G401 (cell line): Measurements from ENCODE around the gene BABAM2. TPM values are rescaled to one million over a fixed set of nuclear protein-coding genes. Genes with fewer than 3 reads are reported as not detected.
"Not testable (repeated sequence)": the region's sequence is repeated elsewhere in the genome, so short reads cannot be mapped to it uniquely, and the experiment has no call there.

Experiments
- DNase-seq: peaks from one replicate; pipeline ENCODE4 v3.0.0-alpha.2; 2015; ENCODE audit warnings: low spot score
- in situ Hi-C: cut with HindIII; loops from 2 replicates; pipeline ENCODE4 v1.10.0; 2016; ENCODE audit warnings: low sequenced_read_pairs, mixed read lengths
- total RNA-seq: library from RNA; depleted of rRNA; stranded (reverse); fragments of >200 nt; shearing (Covaris generic); gene quantifications from 2 replicates; pipeline ENCODE4 v1.2.3, GENCODE V29; 2014

The BABAM2 gene
- total RNA-seq, 1 experiment from 2014 or later = 42.3 TPM

DNA sequence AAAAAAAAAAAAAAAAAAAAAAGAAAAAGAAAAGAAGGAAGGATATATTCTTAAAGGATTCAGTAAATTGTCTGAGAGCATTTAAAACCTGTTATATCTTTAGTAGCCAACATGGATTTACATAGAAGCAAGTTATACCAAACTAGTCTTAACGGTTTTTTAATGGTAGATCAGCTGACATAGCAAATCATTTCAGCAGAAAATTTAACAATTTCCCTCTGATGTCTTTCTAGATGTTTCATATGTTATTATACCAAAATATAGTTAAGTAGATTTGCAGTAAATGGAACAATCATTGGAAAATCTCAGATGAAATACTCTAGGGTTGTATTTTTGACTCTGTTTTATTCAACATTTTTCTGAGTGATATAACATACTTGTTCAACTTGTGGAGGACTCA is 72.9 kb downstream of the BABAM2 start:
- in situ Hi-C loops = no loop called here
- DNase-seq = no peak

DNA sequence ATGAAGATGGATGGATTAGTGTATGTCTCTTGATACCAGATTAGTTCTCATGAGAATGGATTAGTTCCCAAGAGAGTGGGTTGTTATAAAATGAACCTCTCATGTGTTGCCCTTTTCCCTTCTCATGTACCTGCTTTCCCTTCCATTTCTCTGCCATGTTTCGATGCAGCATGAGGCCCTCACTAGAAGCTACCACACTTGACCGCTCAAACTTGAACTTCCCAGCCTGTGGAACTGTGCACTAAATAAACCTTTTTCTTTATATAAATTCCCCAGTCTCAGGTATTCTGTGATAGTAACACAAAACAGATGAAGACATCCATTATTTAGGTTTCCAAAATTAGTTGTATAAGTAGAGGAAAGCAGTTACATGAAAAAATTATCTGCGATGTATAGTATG is 73.5 kb downstream of the BABAM2 start:
- in situ Hi-C loops = no loop called here
- DNase-seq = no peak

DNA sequence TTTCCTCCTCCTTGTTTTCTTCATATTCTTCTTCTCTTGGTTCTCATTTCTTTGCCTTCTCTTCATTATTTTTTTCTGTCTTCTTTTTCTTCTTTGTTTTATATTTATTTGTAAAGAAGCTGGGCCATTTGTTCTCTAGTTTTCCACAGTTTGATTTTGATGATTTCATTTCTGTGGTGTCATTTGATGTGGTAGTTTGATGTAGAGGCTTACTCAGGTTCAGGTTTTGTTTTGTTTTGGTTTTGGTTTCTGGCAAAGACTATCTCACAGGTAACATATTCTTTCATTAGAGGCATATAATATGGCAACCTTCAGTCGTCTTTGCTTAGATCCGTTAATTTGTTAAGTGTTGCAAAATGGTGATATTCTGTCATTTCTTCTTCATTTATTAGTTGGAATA is 75.3 kb downstream of the BABAM2 start:
- DNase-seq = no peak
- in situ Hi-C loops = no loop called here

DNA sequence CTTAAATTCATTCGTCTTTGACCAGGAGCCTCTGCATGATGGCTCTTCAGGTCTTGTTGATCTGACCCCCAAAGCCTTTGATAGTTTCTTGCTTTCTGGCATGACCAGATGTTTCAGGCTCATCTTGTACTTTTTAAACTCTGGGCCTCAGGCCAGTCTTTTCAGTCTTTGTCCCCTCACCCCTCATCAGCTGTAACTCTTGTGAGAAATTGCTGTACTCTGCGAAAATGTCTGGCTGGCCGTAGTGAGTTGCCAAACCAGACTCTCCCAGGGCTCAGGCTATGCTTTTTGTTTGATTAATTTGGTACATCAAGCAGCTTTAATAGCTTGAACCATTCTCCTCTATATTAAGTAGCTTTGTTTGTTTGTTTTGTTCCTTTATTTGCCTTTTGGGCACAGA is 75.9 kb downstream of the BABAM2 start:
- DNase-seq = no peak
- in situ Hi-C loops = no loop called here

DNA sequence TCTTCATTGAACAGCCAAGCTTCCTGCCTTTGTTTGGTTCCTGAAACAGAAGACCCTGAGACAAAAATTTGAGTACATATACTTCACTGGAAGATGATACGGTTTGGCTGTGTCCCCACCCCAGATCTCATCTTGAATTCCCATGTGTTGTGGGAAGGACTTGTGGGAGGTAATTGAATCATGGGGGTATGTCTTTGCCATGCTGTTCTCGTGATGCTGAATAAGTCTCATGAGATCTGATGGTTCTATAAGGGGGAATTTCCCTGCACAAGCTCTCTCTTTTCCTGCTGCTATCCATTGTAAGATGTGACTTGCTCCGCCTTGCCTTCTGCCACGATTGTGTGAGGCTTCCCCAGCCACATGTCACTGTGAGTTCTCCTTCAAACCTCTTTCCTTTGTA is 76.5 kb downstream of the BABAM2 start:
- no peak for DNase-seq
- in situ Hi-C loops = no loop called here

DNA sequence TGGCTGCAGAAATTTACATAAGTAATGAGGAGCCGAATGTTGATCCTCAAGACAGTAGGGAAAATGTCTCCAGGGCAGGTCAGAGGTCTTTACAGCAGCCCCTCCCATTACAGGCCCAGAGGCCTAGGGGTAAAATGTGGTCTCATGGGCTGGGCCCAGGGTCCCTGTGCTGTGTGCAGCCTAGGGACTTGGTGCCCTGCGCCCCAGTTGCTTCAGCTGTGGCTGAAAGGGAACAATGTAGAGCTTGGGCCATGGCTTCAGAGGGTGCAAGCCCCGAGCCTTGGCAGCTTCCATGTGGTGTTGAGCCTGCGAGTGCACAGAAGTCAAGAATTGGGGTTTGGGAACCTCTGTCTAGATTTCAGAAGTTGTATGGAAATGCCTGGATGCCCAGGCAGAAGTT is 77.5 kb downstream of the BABAM2 start:
- in situ Hi-C loops, DNase-seq: not testable (repeated sequence)

GRCh38 chr2:27968957-27969356 is 78.4 kb downstream of the BABAM2 start:
- in situ Hi-C loops, DNase-seq: not testable (repeated sequence)

- no peak for DNase-seq
- in situ Hi-C loops = no loop called here
These were observed 81.8 kb downstream of the BABAM2 start for GRCh38 chr2:27972311-27972710.

DNA sequence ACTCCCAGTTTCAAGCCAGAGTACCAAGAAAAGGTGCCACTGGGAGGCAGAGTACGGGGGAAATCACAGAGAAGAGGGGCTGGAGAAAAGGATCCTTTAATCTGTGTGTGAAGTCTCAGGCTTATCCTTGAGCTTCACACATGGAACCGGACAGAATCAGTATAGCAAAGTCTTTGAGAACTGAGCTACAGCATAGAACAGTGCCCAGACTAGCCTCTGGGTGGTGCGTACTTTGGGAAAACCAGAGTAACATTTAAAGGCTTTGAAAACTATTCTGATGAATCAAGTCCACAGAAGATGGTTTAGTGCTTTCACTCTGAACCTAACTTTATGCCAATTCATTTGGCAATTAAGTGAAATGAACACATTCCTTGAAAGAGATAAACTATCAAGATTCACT is 83.1 kb downstream of the BABAM2 start:
- DNase-seq = no peak
- in situ Hi-C loops = no loop called here

- in situ Hi-C loops = no loop called here
- DNase-seq = no peak
These were observed 85.8 kb downstream of the BABAM2 start for GRCh38 chr2:27976308-27976707.

DNA sequence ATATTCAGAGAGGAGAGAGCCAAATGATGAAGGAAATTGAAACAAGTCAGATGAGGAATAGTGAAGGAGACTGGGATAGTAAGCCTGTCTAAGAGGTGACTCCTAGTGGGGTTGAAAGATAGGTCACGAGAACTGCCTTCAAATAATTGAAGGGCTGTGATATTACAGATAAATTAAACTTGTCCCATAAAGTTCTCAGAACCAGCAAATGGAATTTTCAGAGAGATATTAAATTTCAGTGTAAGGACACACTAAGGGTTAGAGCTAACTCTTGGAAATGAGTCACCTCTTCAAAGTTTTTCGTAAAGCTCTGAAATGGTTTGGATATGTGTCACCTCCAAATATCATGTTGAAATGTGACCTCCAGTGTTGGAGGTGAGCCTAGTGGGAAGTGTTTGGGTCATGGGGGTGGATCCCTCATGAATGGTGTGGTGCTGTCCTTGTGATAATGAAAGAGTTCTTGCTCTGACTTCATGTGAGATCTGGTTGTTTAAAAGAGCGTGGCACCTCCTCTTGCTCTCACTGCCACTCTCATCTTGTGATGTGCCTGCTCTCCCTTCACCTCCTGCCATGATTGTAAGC is 87.3 kb downstream of the BABAM2 start:
- in situ Hi-C loops = no loop called here
- no peak for DNase-seq

DNA sequence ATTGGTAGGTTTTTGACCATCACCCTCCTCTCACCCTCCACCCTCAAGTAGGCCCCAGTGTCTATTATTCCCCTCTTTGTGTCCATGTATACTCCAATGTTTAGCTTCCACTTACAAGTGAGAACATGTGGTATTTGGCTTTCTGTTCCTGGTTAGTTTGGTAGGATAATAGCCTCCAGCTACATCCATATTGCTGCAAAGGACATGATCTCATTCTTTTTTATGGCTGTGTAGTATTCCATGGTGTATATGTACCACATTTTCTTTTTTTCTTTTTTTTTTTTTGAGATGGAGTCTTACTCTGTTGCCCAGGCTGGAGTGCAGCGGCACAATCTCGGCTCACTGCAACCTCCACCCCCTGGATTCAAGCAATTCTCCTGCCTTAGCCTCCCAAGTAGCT is 88.2 kb downstream of the BABAM2 start:
- DNase-seq, in situ Hi-C loops: not testable (repeated sequence)

DNA sequence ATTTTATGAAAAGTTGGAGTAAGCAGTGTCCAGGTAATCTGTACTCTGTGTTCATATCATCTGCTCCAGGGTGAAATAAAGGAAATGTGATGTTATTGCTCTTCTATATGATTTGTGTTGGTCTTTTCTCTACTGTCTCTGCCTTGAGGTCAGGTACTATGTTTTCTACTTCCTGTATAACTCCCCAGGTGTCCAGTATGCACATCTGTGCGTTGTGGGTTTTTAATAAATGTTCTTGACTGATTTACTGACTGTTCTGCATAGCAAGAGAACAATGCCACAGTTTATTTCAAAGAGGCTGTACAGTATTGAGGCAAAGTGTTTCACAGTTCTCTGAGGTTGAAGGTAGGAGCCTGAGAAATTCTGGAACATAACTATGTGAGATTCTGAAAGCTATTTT is 89.7 kb downstream of the BABAM2 start:
- no peak for DNase-seq
- in situ Hi-C loops = no loop called here

GRCh38 chr2:27984153-27984552 is 93.6 kb downstream of the BABAM2 start:
- DNase-seq = no peak
- in situ Hi-C loops = no loop called here

GRCh38 chr2:27988306-27988705 is 97.8 kb downstream of the BABAM2 start:
- DNase-seq = no peak
- in situ Hi-C loops = no loop called here

DNA sequence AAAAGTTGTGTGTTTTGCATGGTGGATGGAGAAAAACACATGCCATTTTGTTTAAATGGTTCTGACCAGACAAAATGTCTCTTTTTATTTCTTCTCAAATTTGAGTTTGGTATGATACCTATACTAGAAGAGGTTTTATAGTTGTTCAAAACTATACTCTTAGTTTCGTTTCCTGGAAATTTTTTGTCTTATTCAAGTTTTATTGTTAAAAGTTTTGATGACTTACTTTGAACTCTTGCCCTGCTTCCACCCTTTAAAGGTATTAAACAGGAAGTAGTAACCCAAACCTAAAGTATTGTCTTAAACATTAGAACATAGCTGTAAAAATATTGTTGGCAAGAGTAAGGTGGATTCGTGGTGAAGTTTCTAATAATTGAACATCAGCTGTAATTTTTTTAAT is 98.2 kb downstream of the BABAM2 start:
- in situ Hi-C loops = no loop called here
- DNase-seq = no peak

DNA sequence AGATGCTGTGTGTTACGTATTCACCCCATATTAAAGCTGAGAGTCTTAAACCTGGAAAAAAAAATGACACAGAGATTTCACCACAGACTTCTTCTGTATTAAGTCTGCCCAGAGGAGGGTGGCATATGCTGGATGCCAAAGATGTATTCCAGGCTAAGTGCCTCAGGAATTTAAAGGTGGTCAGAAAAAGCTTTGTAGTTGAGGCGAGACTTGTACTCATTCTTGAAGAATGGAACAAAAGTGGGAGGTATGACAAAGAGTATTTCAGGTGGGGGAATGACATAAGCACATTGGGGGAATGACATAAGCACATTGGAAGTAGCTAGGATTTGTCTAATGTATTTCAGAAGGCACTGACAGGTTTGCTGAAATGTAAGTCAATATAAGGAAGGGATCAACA is 98.6 kb downstream of the BABAM2 start:
- in situ Hi-C loops = no loop called here
- DNase-seq = no peak

DNA sequence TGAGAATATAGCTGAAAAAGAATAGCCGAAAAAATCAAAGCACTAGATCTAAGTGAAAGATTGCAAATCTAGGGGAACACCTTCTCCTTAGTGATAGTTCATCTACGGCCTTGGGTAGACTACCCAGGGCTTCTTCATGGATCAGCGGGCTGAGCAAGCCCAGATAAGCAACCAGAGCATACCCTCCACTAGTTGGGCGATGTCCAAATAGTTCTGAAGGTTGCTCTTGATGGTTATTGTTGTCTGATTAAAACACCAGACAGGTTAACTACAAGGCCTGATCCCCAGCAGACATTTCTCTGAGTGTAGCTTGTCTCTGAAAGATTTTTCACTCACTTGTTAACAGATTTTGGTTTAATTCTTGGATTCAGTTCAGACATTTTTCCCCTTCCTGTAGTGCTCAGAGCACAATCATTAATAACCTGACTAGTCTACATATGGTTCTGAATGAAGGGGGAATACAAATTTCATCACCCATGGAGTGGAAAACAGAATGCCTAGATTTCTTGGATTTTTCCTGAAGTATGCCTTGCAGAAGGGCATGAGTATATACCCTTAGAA is 99.6 kb downstream of the BABAM2 start:
- in situ Hi-C loops = no loop called here
- DNase-seq = no peak

DNA sequence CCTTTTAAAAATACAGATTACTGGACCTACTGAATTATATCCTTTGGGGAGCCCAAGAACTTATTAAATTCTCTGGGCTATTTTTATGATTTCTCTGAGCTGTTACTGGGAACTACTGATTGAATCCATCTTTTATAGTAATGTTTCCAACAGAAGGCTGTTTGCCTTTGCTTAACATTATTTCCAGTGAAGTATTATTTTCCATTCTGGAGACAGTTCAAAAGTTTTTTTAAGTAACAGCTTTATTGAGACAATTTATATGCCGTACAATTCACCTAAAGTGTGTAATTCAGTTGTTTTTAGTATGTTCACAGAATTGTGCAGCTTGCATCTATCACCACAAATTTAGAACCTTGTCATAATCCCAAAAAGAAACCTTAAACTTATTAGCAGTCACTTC is 100.6 kb downstream of the BABAM2 start:
- DNase-seq = no peak

DNA sequence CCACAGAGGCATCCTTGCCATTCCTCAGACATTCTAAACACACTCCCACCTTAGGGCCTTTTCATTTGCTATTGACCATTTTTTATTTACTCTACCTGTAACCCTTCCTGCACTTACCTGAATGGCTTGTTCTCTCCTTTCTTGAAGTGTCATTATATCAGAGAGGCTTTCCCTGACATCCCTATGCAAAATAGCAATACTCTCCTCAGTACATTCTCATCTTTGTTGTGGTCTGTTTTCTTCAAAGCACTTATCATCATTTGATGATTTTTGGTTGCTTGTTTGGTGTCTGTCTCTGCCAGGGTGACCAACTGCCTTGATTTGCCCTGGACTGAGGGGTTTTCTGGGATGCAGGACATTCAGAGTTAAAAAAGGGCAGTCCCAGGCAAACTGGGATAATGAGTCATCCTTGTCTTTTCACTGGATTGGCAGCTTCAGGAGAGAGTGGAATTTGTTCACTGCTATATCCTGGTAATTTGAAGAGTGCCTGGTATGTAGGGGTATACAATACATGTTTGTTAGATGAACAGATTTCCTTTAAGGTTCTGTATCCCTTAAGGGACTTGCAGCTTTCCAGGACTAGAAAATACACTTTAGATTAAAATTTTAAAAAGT is 102.4 kb downstream of the BABAM2 start:
- no peak for DNase-seq
- in situ Hi-C loops = no loop called here

More for the DNA sequence above, 100.6 kb downstream of the BABAM2 start:
- in situ Hi-C loops = no loop called here

- in situ Hi-C loops = no loop called here
These were observed 102.9 kb downstream of the BABAM2 start for GRCh38 chr2:27993402-27993787.

More at GRCh38 chr2:27993402-27993787, 102.9 kb downstream of the BABAM2 start:
- DNase-seq = no peak
